Measurements from ENCODE around the gene RNF114. TPM values are rescaled to one million over a fixed set of nuclear protein-coding genes. Genes with fewer than 3 reads are reported as not detected.

RNF114 gene
- total and polyA plus RNA-seq, 5 donors from 2014 or later: 132 to 147 (median 146) TPM

DNA sequence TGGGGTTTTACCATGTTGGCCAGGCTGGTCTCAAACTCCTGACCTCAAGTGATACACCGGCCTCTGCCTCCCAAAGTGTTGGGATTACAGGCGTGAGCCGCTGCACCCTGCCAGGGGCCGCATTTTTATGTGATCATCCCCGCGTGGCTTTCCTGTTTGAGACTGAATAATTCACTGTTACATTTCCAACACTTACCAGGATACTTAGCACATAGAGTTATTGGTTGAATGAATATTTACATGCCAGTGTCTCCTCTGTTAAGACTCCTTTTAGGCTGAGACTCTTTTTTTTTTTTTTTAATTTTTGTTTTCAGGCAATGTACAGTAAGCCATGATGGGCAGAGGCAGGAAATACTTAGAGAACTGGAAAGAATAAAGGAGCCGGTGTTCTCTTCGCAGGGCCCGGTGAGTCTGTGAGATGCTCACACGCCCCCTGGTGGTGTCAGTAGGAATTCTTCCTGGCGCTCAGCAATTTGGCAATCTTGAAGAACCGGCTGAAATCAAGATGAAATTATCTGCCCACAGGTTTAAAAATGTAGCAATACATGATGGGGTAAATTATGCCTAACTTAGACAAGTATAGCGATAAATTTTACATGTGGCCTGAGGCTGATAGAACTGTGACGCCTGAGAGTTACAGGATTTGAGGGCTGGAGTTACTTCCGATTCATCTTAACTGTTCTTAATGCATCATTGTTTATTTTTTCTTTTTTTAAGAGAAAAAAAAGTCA lies 7.6 kb upstream of the RNF114 start:
- no peaks in the 10 kb centered on the region for H3K27me3 ChIP-seq (ENCODE audit: control insufficient read depth, insufficient read depth, low read length)
- peak overlapping the region in 1 of 4 donors; percentile 3 for H3K4me3 Mint-ChIP-seq
- no peaks in the 10 kb centered on the region for H3K4me1 ChIP-seq (ENCODE audit: control insufficient read depth, insufficient read depth, low read length, poor library complexity, severe bottlenecking)
- H3K27ac Mint-ChIP-seq: peak overlapping the region; percentile 28 to 90 (median 53)
- H3K27me3 Mint-ChIP-seq: peaks cover 13% of the 10 kb centered on the region
- peak; percentile 64 to 86 (median 79) for DNase-seq
- no peak overlapping the region for H3K27ac ChIP-seq (ENCODE audit: insufficient read depth, low read length, poor library complexity, severe bottlenecking)
- no peaks in the 10 kb centered on the region for H3K36me3 Mint-ChIP-seq
- no peaks in the 10 kb centered on the region for H3K9me3 ChIP-seq (ENCODE audit: control insufficient read depth in 2 of 2, low read length in 2 of 2)
- no peaks in the 10 kb centered on the region for H3K9me3 Mint-ChIP-seq
- ATAC-seq (ENCODE audit: low read depth in 2 of 2): peak; percentile 79 to 85
- H3K4me1 Mint-ChIP-seq: peaks cover under 1 to 7% (median 6%) of the 10 kb centered on the region in 4 donors
- H3K4me3 ChIP-seq (ENCODE audit: low read depth, low read length): no peak overlapping the region
- no peaks in the 10 kb centered on the region for H3K36me3 ChIP-seq (ENCODE audit: control insufficient read depth, insufficient read depth, low read length)

DNA sequence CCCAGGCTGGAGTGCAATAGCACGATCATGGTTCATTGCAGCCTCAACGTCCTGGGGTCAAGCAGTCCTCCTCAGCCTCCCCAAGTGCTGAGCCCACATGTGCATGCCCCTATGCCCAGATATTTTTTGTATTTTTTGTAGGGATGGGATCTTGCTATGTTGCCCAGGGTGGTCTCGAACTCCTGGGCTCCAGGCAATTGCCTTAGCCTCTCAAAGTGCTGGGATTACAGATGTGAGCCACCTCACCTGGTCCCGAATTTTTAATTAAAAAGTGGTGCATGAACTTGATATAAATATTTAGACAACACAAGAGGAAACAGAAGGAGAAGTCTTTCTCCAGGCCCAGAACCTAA lies 7.1 kb upstream of the RNF114 start:
- peaks cover 6 to 11% (median 10%) of the 10 kb centered on the region in 4 donors for H3K4me1 Mint-ChIP-seq
- no peak overlapping the region for H3K4me3 Mint-ChIP-seq

DNA sequence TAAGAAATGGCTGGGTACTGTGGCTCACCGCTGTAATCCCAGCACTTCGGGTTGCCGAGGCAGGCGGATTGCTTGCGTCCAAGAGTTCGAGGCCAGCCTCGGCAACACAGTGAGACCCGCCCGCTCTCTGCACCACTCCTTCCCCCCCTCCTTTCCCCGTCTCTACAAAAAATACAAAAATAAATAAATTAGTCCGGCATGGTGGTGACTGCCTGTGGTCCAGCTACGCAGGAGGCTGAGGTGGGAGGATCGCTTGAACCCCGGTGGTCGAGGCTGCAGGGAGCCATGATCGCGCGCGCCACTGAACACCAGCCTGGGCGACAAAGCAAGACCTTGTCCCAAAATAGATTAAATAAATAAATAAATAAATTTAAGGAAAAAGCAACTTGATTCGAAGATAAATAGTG lies 448 bp upstream of the RNF114 start:
- Histone ChIP-seq H3K36me3 (ENCODE audit: control insufficient read depth, insufficient read depth, low read length) (peaks cover 12% of the 10 kb centered on the region), H3K4me3 (ENCODE audit: low read depth, low read length) (peak overlapping the region; percentile 69), H3K27me3 (ENCODE audit: control insufficient read depth, insufficient read depth, low read length) (no peaks in the 10 kb centered on the region), H3K4me1 (ENCODE audit: control insufficient read depth, insufficient read depth, low read length, poor library complexity, severe bottlenecking) (peaks cover 39% of the 10 kb centered on the region), H3K9me3 (ENCODE audit: control insufficient read depth in 2 of 2, low read length in 2 of 2) (no peaks in the 10 kb centered on the region), H3K27ac (ENCODE audit: insufficient read depth, low read length, poor library complexity, severe bottlenecking) (peak overlapping the region; percentile 88)
- no peaks in the 10 kb centered on the region for H3K9me3 Mint-ChIP-seq
- H3K4me1 Mint-ChIP-seq: peaks cover 13 to 48% (median 39%) of the 10 kb centered on the region in 4 donors
- no peaks in the 10 kb centered on the region for H3K36me3 Mint-ChIP-seq
- H3K27me3 Mint-ChIP-seq: peaks cover 4% of the 10 kb centered on the region
- ATAC-seq (ENCODE audit: low read depth in 2 of 2) (no peak), DNase-seq (no peak)
- peak overlapping the region; percentile 95 to 99 (median 98) for H3K4me3 Mint-ChIP-seq
- peak overlapping the region in 2 of 3 donors; percentile 46 to 95 for H3K27ac Mint-ChIP-seq

More for the DNA sequence above, 7.1 kb upstream of the RNF114 start:
- H3K36me3 Mint-ChIP-seq: no peaks in the 10 kb centered on the region
- no peak overlapping the region for H3K27ac Mint-ChIP-seq
- H3K27me3 Mint-ChIP-seq: peaks cover 9% of the 10 kb centered on the region
- Histone ChIP-seq H3K36me3 (ENCODE audit: control insufficient read depth, insufficient read depth, low read length) (no peaks in the 10 kb centered on the region), H3K27me3 (ENCODE audit: control insufficient read depth, insufficient read depth, low read length) (no peaks in the 10 kb centered on the region), H3K4me1 (ENCODE audit: control insufficient read depth, insufficient read depth, low read length, poor library complexity, severe bottlenecking) (no peaks in the 10 kb centered on the region), H3K9me3 (ENCODE audit: control insufficient read depth in 2 of 2, low read length in 2 of 2) (no peaks in the 10 kb centered on the region), H3K27ac (ENCODE audit: insufficient read depth, low read length, poor library complexity, severe bottlenecking) (no peak overlapping the region), H3K4me3 (ENCODE audit: low read depth, low read length) (no peak overlapping the region)
- no peak for DNase-seq
- ATAC-seq (ENCODE audit: low read depth in 2 of 2): no peak
- H3K9me3 Mint-ChIP-seq: no peaks in the 10 kb centered on the region

DNA sequence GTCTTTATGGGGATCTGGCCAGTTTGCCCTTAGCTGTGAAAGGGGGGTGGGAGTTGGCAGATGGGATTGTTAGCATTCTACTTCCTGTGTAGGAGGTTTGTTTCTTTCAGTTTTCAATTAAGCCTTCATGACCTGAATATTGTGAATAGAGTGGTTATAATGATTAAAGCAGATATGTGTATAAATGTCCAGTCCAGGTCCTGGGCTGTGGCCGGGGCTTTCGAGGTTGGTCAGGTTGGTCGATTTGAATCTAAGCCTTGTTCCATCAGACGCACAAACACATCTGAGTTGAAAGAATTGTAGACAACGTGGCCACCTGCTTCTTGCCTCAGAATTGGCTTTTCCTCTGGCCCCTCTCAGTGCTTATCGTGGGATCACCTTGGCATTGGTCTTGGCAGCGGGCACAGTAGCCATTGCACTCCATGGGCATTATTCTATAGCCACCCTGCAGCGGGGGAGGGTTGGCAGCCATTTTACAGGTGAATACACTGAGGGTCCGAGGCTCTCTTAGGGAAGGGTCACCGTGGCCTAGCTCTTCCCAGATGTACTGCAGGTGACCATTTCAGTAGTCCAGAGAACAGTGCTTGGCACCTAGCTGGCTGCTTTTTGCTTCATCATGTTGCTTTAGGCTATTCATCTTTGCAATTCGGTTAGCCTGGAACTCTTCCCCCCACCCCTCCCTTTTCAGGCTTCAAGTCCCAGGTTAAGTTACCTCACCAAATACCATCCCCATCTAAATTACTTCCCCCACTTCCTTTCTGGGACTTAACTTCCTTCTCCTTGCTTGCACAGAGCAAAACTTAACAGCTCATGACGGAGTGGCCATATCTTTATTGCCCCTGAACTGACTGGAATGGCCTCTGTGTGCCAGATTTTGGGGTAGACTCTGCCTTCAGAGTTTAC lies 1.1 kb downstream of the RNF114 start:
- H3K4me3 ChIP-seq (ENCODE audit: low read depth, low read length): peak overlapping the region; percentile 98
- H3K4me1 Mint-ChIP-seq: peaks cover 13 to 62% (median 49%) of the 10 kb centered on the region in 4 donors
- H3K27ac ChIP-seq (ENCODE audit: insufficient read depth, low read length, poor library complexity, severe bottlenecking): peak overlapping the region; percentile 88
- no peak for DNase-seq
- H3K36me3 ChIP-seq (ENCODE audit: control insufficient read depth, insufficient read depth, low read length): peaks cover 27% of the 10 kb centered on the region
- no peak for ATAC-seq (ENCODE audit: low read depth in 2 of 2)
- no peaks in the 10 kb centered on the region for H3K9me3 ChIP-seq (ENCODE audit: control insufficient read depth in 2 of 2, low read length in 2 of 2)
- no peaks in the 10 kb centered on the region for H3K27me3 ChIP-seq (ENCODE audit: control insufficient read depth, insufficient read depth, low read length)
- peaks cover 4% of the 10 kb centered on the region for H3K27me3 Mint-ChIP-seq
- H3K27ac Mint-ChIP-seq: peak overlapping the region; percentile 95 to 98 (median 97)
- H3K36me3 Mint-ChIP-seq: peaks cover 3% of the 10 kb centered on the region
- H3K4me1 ChIP-seq (ENCODE audit: control insufficient read depth, insufficient read depth, low read length, poor library complexity, severe bottlenecking): peaks cover 46% of the 10 kb centered on the region
- peak overlapping the region; percentile 95 to 99 (median 98) for H3K4me3 Mint-ChIP-seq
- H3K9me3 Mint-ChIP-seq: no peaks in the 10 kb centered on the region

DNA sequence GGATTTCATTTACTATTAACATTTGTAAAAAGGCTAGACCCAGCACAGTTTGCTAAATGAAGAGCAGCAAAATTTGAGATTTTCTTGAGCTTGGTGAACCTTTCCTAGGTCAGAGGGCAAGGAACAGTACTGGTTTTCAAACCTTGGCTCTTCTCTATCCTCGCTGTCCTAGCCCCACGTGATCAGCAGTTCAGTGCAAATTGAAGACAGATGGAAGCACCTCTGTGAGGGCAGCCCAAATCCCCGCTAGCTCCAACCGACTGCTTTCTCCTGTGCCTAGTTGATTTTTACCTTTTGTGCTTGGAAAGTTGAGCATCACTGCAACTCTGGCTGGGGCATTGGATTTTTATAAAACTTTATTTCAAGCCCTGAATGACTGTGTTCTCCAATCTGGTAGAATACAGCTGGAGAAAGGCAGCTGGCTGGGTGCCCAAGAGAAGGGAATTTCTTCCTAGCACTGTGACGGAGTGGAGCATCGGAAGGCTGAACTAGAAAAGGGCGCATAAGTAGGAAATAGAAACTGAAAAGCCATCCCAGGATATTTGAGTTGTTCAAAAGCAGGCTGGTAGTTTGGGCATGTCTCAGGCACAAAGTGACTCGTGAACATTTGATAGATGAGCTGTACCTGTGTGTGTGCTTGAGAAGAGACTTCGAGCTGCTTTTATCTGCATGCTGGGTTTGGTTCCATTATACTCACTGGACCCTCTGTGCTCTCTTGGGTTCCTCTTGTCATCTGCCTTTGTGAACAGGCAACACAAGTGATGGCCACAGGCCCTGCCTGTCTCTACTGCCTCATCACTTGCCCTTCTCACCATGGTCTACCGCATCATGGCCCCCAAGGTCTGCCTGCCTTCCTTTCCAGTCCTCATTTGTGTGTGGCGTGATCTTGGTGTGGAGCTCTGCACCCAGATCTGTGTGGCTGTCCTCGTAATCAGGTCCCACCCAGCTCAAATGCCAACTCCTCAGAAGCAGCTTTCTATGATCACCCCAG lies 2.3 kb downstream of the RNF114 start:
- peaks cover 4% of the 10 kb centered on the region for H3K27me3 Mint-ChIP-seq
- H3K27ac ChIP-seq (ENCODE audit: insufficient read depth, low read length, poor library complexity, severe bottlenecking): no peak overlapping the region
- H3K36me3 Mint-ChIP-seq: peaks cover 3% of the 10 kb centered on the region
- peak overlapping the region; percentile 95 to 99 (median 98) for H3K4me3 Mint-ChIP-seq
- no peaks in the 10 kb centered on the region for H3K9me3 ChIP-seq (ENCODE audit: control insufficient read depth in 2 of 2, low read length in 2 of 2)
- H3K4me1 Mint-ChIP-seq: peaks cover 17 to 71% (median 54%) of the 10 kb centered on the region in 4 donors
- no peak for DNase-seq
- no peaks in the 10 kb centered on the region for H3K27me3 ChIP-seq (ENCODE audit: control insufficient read depth, insufficient read depth, low read length)
- H3K4me1 ChIP-seq (ENCODE audit: control insufficient read depth, insufficient read depth, low read length, poor library complexity, severe bottlenecking): peaks cover 50% of the 10 kb centered on the region
- no peak for ATAC-seq (ENCODE audit: low read depth in 2 of 2)
- H3K36me3 ChIP-seq (ENCODE audit: control insufficient read depth, insufficient read depth, low read length): peaks cover 38% of the 10 kb centered on the region
- H3K27ac Mint-ChIP-seq: peak overlapping the region; percentile 39 to 95 (median 67)
- peak overlapping the region; percentile 98 for H3K4me3 ChIP-seq (ENCODE audit: low read depth, low read length)
- H3K9me3 Mint-ChIP-seq: no peaks in the 10 kb centered on the region

DNA sequence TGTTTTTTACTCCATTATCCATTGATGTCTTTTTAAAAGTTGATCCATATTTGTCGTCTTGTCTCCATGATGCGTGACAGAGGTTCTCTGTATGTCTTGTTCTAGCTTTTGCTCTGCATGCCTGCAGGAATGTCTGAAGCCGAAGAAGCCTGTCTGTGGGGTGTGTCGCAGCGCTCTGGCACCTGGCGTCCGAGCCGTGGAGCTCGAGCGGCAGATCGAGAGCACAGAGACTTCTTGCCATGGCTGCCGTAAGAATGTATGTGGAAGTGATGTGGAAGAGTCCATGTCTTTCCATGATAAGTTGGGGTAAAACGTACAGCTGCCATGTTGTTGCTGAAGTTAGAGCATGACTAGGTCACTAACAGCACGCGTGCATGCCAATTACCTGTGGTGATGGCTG lies 5.3 kb downstream of the RNF114 start:
- peak overlapping the region in 1 of 3 donors; percentile 3 for H3K27ac Mint-ChIP-seq
- H3K4me3 ChIP-seq (ENCODE audit: low read depth, low read length): no peak overlapping the region
- H3K36me3 Mint-ChIP-seq: peaks cover 15% of the 10 kb centered on the region
- no peaks in the 10 kb centered on the region for H3K27me3 ChIP-seq (ENCODE audit: control insufficient read depth, insufficient read depth, low read length)
- peaks cover 4% of the 10 kb centered on the region for H3K27me3 Mint-ChIP-seq
- ATAC-seq (ENCODE audit: low read depth in 2 of 2) (no peak), DNase-seq (no peak)
- no peaks in the 10 kb centered on the region for H3K9me3 Mint-ChIP-seq
- H3K4me1 Mint-ChIP-seq: peaks cover 9 to 72% (median 45%) of the 10 kb centered on the region in 4 donors
- H3K4me3 Mint-ChIP-seq: peak overlapping the region in 2 of 4 donors; percentile 43 to 64
- H3K9me3 ChIP-seq (ENCODE audit: control insufficient read depth in 2 of 2, low read length in 2 of 2): no peaks in the 10 kb centered on the region
- peaks cover 63% of the 10 kb centered on the region for H3K36me3 ChIP-seq (ENCODE audit: control insufficient read depth, insufficient read depth, low read length)
- H3K27ac ChIP-seq (ENCODE audit: insufficient read depth, low read length, poor library complexity, severe bottlenecking): no peak overlapping the region
- peaks cover 38% of the 10 kb centered on the region for H3K4me1 ChIP-seq (ENCODE audit: control insufficient read depth, insufficient read depth, low read length, poor library complexity, severe bottlenecking)

DNA sequence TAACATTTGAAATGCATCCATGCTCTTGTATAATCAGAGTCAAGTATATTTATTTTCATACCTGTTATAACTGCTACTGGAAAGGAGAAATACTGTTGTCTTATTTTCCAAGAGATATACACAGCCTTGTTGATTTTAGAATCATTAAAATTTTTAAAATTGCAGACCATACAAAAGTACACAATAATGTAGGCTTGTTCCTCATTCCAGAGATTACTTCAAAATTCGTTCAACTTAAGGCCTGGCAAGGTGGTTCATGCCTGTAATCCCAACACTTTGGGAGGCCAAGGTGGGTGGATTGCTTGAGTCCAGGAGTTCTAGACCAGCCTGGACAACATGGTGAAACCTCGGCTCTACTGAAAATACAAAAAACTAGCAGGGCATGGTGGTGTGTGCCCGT lies 6.1 kb downstream of the RNF114 start:
- peak overlapping the region in 1 of 4 donors; percentile 64 for H3K4me3 Mint-ChIP-seq
- Histone ChIP-seq H3K4me3 (ENCODE audit: low read depth, low read length) (no peak overlapping the region), H3K4me1 (ENCODE audit: control insufficient read depth, insufficient read depth, low read length, poor library complexity, severe bottlenecking) (peaks cover 32% of the 10 kb centered on the region), H3K27ac (ENCODE audit: insufficient read depth, low read length, poor library complexity, severe bottlenecking) (no peak overlapping the region), H3K27me3 (ENCODE audit: control insufficient read depth, insufficient read depth, low read length) (no peaks in the 10 kb centered on the region), H3K36me3 (ENCODE audit: control insufficient read depth, insufficient read depth, low read length) (peaks cover 70% of the 10 kb centered on the region), H3K9me3 (ENCODE audit: control insufficient read depth in 2 of 2, low read length in 2 of 2) (no peaks in the 10 kb centered on the region)
- no peak for DNase-seq
- no peaks in the 10 kb centered on the region for H3K27me3 Mint-ChIP-seq
- no peaks in the 10 kb centered on the region for H3K9me3 Mint-ChIP-seq
- H3K4me1 Mint-ChIP-seq: peaks cover 9 to 69% (median 42%) of the 10 kb centered on the region in 4 donors
- H3K36me3 Mint-ChIP-seq: peaks cover 22% of the 10 kb centered on the region
- no peak for ATAC-seq (ENCODE audit: low read depth in 2 of 2)
- H3K27ac Mint-ChIP-seq: no peak overlapping the region
